A673 (cell line): ENCODE data around the gene CDCA4. TPM values are rescaled to one million over a fixed set of nuclear protein-coding genes. Genes with fewer than 3 reads are reported as not detected.

Experiments
- BruUV-seq: library from RNA; stranded (reverse); fragments of 400-500 nt; replicated peaks from 2 replicates; lab custom pipeline; 2021; lab: Mats Ljungman, UMichigan
- CTCF ChIA-PET: fragments of 300-600 bp; sonication (Branson Sonifier 250); formaldehyde crosslinking; loops from one replicate; lab custom pipeline; 2022; ENCODE audit warnings: antibody characterized with exemption; lab: Charles Lee
- POLR2A ChIA-PET: fragments of 300-600 bp; sonication (Branson Sonifier 250); formaldehyde crosslinking; loops from one replicate; lab custom pipeline; 2022; ENCODE audit warnings: antibody characterized with exemption; ENCODE audit not compliant: low non-redundant PET; lab: Charles Lee
- DNase-seq: peaks from one replicate; pipeline ENCODE4 v3.0.0-alpha.2; 2015; ENCODE audit warnings: low spot score
- H3K27ac ChIP-seq: fragments of 200-600 bp; sonication (generic); 2 replicates; pipeline ENCODE4 v1.5.1; 2016; ENCODE audit warnings: mixed run types, low read depth, mild to moderate bottlenecking, mixed read lengths, antibody characterized with exemption, low read length; ENCODE audit not compliant: poor library complexity, severe bottlenecking
- H3K27me3 ChIP-seq: fragments of 200-600 bp; sonication (generic); replicated peaks from 2 replicates; pipeline ENCODE4 v1.6.1; 2017; ENCODE audit warnings: mixed run types, low read depth, mild to moderate bottlenecking, mixed read lengths, antibody characterized with exemption, low read length; ENCODE audit not compliant: insufficient read depth, poor library complexity
- H3K36me3 ChIP-seq: fragments of 200-600 bp; sonication (generic); 2 replicates; pipeline ENCODE4 v1.6.1; 2016; ENCODE audit warnings: mixed run types, mild to moderate bottlenecking, mixed read lengths, antibody characterized with exemption, low read length; ENCODE audit not compliant: insufficient read depth, poor library complexity, severe bottlenecking
- H3K4me1 ChIP-seq: fragments of 200-600 bp; sonication (generic); 2 replicates; pipeline ENCODE4 v1.6.1; 2017; ENCODE audit warnings: mixed run types, mild to moderate bottlenecking, mixed read lengths, antibody characterized with exemption, low read length; ENCODE audit not compliant: insufficient read depth, poor library complexity, severe bottlenecking
- H3K4me3 ChIP-seq: fragments of 200-600 bp; sonication (generic); 2 replicates; pipeline ENCODE4 v1.5.1; 2016; ENCODE audit warnings: low read depth, mixed run types, mild to moderate bottlenecking, mixed read lengths, low read length; ENCODE audit not compliant: poor library complexity, severe bottlenecking
- H3K9me3 ChIP-seq: fragments of 200-600 bp; sonication (generic); 2 replicates; pipeline ENCODE4 v1.6.1; 2016; ENCODE audit warnings: mixed run types, low read depth, mild to moderate bottlenecking, mixed read lengths, antibody characterized with exemption, low read length; ENCODE audit not compliant: poor library complexity, severe bottlenecking
- CTCF ChIP-seq: fragments of 300-800, 200-600 bp; sonication (generic); conservative IDR thresholded peaks from 2 replicates; pipeline ENCODE4 v1.5.1; 2017; ENCODE audit warnings: low read depth, mild to moderate bottlenecking, antibody characterized with exemption, low read length, moderate library complexity, mixed read lengths
- EZH2 ChIP-seq: fragments of 200-600 bp; sonication (generic); IDR thresholded peaks from 2 replicates; pipeline ENCODE4 v1.6.1; 2017; ENCODE audit warnings: borderline replicate concordance, low read depth, mild to moderate bottlenecking, mixed read lengths, antibody characterized with exemption, low read length; ENCODE audit not compliant: poor library complexity, severe bottlenecking
- intact Hi-C: fragments of 100-400 bp; cut with micrococcal nuclease; formaldehyde crosslinking; loops from one replicate; pipeline ENCODE4 v1.10.0; 2022; ENCODE audit not compliant: unreplicated experiment
- total RNA-seq: library from RNA; stranded (reverse); gene quantifications from 2 replicates; pipeline ENCODE4 v1.2.3, GENCODE V29; 2021

The CDCA4 gene
- total RNA-seq, 1 experiment from 2014 or later = 49.7 TPM

GRCh38 chr14:104991896-104992230, 29.0 kb downstream of the CDCA4 start:
- intact Hi-C loops = no loop called here
- H3K4me1 ChIP-seq = no peaks in the 10 kb centered on the region
- no peak overlapping the region for H3K27ac ChIP-seq
- TF ChIP-seq CTCF = no peak
- TF ChIP-seq EZH2 = no peak
- ChIA-PET POLR2A (no interaction called here), CTCF (no interaction called here)
- no peak overlapping the region for H3K4me3 ChIP-seq
- no TSS peak for BruUV-seq
- no peak for DNase-seq
- no peaks in the 10 kb centered on the region for H3K9me3 ChIP-seq
- H3K27me3 ChIP-seq = no peaks in the 10 kb centered on the region
- H3K36me3 ChIP-seq = peaks cover 3% of the 10 kb centered on the region

GRCh38 chr14:104989951-104990303, 31.0 kb downstream of the CDCA4 start:
- Histone ChIP-seq H3K4me3 (no peak overlapping the region), H3K27ac (no peak overlapping the region), H3K27me3 (no peaks in the 10 kb centered on the region), H3K9me3 (no peaks in the 10 kb centered on the region), H3K4me1 (no peaks in the 10 kb centered on the region), H3K36me3 (peaks cover 3% of the 10 kb centered on the region)
- ChIA-PET POLR2A (no interaction called here), CTCF (no interaction called here)
- no TSS peak for BruUV-seq
- DNase-seq = no peak
- intact Hi-C loops = no loop called here
- TF ChIP-seq EZH2 = no peak
- TF ChIP-seq CTCF = no peak

GRCh38 chr14:104989236-104989950, 31.5 kb downstream of the CDCA4 start:
- POLR2A ChIA-PET = no interaction called here
- H3K4me3 ChIP-seq = no peak overlapping the region
- CTCF ChIA-PET = no interaction called here
- intact Hi-C loops = no loop called here
- peaks cover 3% of the 10 kb centered on the region for H3K36me3 ChIP-seq
- no peaks in the 10 kb centered on the region for H3K27me3 ChIP-seq
- no peaks in the 10 kb centered on the region for H3K4me1 ChIP-seq
- BruUV-seq = no TSS peak
- TF ChIP-seq EZH2 = no peak
- no peak for TF ChIP-seq CTCF
- H3K9me3 ChIP-seq = no peaks in the 10 kb centered on the region
- no peak for DNase-seq
- H3K27ac ChIP-seq = no peak overlapping the region
